Neuronal stem cell (in vitro differentiated cells): ENCODE measurements around the gene PLIN3.

Experiments
- DNase-seq: peaks from one replicate; pipeline ENCODE4 v3.0.0-alpha.2; 2013; ENCODE audit warnings: low spot score
- H2AFZ ChIP-seq: one replicate; pipeline ENCODE4 v1.6.1; 2013; ENCODE audit warnings: mild to moderate bottlenecking, low read length, inconsistent platforms
- H2AK5ac ChIP-seq: 2 replicates; pipeline ENCODE4 v1.6.1; 2013; ENCODE audit warnings: low read depth, mild to moderate bottlenecking, inconsistent platforms, low read length, moderate library complexity, mixed read lengths
- H2BK120ac ChIP-seq: 2 replicates; pipeline ENCODE4 v1.6.1; 2013; ENCODE audit warnings: low read depth, mild to moderate bottlenecking, inconsistent platforms, low read length, moderate library complexity, mixed read lengths
- H2BK12ac ChIP-seq: one replicate; pipeline ENCODE4 v1.6.1; 2013; ENCODE audit warnings: low read length, inconsistent platforms
- H2BK15ac ChIP-seq: 2 replicates; pipeline ENCODE4 v1.6.1; 2013; ENCODE audit warnings: mild to moderate bottlenecking, low read length, inconsistent platforms, mixed read lengths
- H2BK5ac ChIP-seq: one replicate; pipeline ENCODE4 v1.6.1; 2013; ENCODE audit warnings: inconsistent platforms, mild to moderate bottlenecking, low read length, moderate library complexity
- H3K14ac ChIP-seq: one replicate; pipeline ENCODE4 v1.6.1; 2013; ENCODE audit warnings: low read length, inconsistent platforms
- H3K18ac ChIP-seq: 2 replicates; pipeline ENCODE4 v1.6.1; 2013; ENCODE audit warnings: low read length, inconsistent platforms
- H3K23ac ChIP-seq: 2 replicates; pipeline ENCODE4 v1.6.1; 2013; ENCODE audit warnings: low read depth, mild to moderate bottlenecking, mixed read lengths, low read length, inconsistent platforms; ENCODE audit not compliant: poor library complexity
- H3K27ac ChIP-seq: replicated peaks from 3 replicates; pipeline ENCODE4 v1.5.1; 2013; ENCODE audit warnings: low read length, inconsistent platforms
- H3K27me3 ChIP-seq, 3 experiments: 2 replicates each; pipeline ENCODE4 v1.6.1; 2013; ENCODE audit warnings: low read length in 3 of 3, mild to moderate bottlenecking in 2 of 3, inconsistent platforms in 1 of 3, low read depth in 1 of 3, mixed read lengths in 1 of 3, moderate library complexity in 1 of 3; ENCODE audit not compliant: control insufficient read depth in 3 of 3, insufficient read depth in 3 of 3
- H3K36me3 ChIP-seq, 2 donors: replicated peaks in 1 of 2; 2 replicates each; pipeline ENCODE4 v1.6.1; 2013; ENCODE audit warnings: low read length in 2 of 2; ENCODE audit not compliant: control insufficient read depth in 2 of 2, insufficient read depth in 2 of 2
- H3K4ac ChIP-seq: 2 replicates; pipeline ENCODE4 v1.6.1; 2013; ENCODE audit warnings: inconsistent platforms, mild to moderate bottlenecking, low read length, moderate library complexity
- H3K4me1 ChIP-seq, 2 donors: 1 replicate in 1 of 2; 2 replicates in 1 of 2; pipeline ENCODE4 v1.6.1; 2013; ENCODE audit warnings: low read length in 2 of 2, low read depth in 1 of 2; ENCODE audit not compliant: control insufficient read depth in 2 of 2, insufficient read depth in 1 of 2
- H3K4me2 ChIP-seq: one replicate; pipeline ENCODE4 v1.6.1; 2013; ENCODE audit warnings: mild to moderate bottlenecking, low read length, inconsistent platforms; ENCODE audit not compliant: insufficient read depth, poor library complexity, severe bottlenecking
- H3K4me3 ChIP-seq, 2 donors: 2 replicates each; pipeline ENCODE4 v1.5.1; 2013; ENCODE audit warnings: low read length in 2 of 2, mild to moderate bottlenecking in 2 of 2, inconsistent platforms in 1 of 2, moderate library complexity in 1 of 2
- H3K79me1 ChIP-seq: one replicate; pipeline ENCODE4 v1.6.1; 2013; ENCODE audit warnings: low read depth, mild to moderate bottlenecking, inconsistent platforms, low read length, moderate library complexity
- H3K9ac ChIP-seq: one replicate; pipeline ENCODE4 v1.6.1; 2013; ENCODE audit warnings: mild to moderate bottlenecking, low read depth, low read length, inconsistent platforms; ENCODE audit not compliant: poor library complexity
- H3K9me3 ChIP-seq, 2 donors: replicated peaks in 1 of 2; 2 replicates each; pipeline versions ENCODE3 to v1.6.1; 2013; ENCODE audit warnings: low read length in 2 of 2, mild to moderate bottlenecking in 2 of 2, inconsistent platforms in 1 of 2, low read depth in 1 of 2, mixed read lengths in 1 of 2, moderate library complexity in 1 of 2; ENCODE audit not compliant: control insufficient read depth in 2 of 2, insufficient read depth in 1 of 2
- H4K8ac ChIP-seq: one replicate; pipeline ENCODE4 v1.6.1; 2013; ENCODE audit warnings: low read depth, mild to moderate bottlenecking, inconsistent platforms, low read length, moderate library complexity
- H4K91ac ChIP-seq: one replicate; pipeline ENCODE4 v1.6.1; 2013; ENCODE audit warnings: low read length, low read depth, mild to moderate bottlenecking, inconsistent platforms; ENCODE audit not compliant: poor library complexity
- WGBS, 2 donors: extraction: QIAGEN DNeasy Blood & Tissue Kit; methylation state at CpG; one replicate each; pipeline ENCODE4 v1.1.7; 2013; ENCODE audit warnings: missing lambda C conversion rate in 2 of 2, mixed read lengths in 1 of 2; ENCODE audit not compliant: insufficient read length in 2 of 2, insufficient replicate concordance in 1 of 2; ENCODE audit errors: extremely low coverage in 2 of 2; 5-methylcytosine and 5-hydroxymethylcytosine counted together

PLIN3 gene

GRCh38 chr19:4868286-4868834 is 893 bp upstream of the PLIN3 start:
- no peak overlapping the region for H3K23ac ChIP-seq
- no peak overlapping the region for H3K4ac ChIP-seq
- DNase-seq = no peak
- H3K4me2 ChIP-seq = no peak overlapping the region
- H3K79me1 ChIP-seq = peaks cover 4% of the 10 kb centered on the region
- no peak overlapping the region for H4K8ac ChIP-seq
- H2BK5ac ChIP-seq = no peak overlapping the region
- H2AK5ac ChIP-seq = no peak overlapping the region
- no peak overlapping the region for H2AFZ ChIP-seq
- H3K18ac ChIP-seq = no peak overlapping the region
- H2BK12ac ChIP-seq = no peak overlapping the region
- H3K27me3 ChIP-seq = no peaks in the 10 kb centered on the region
- H2BK15ac ChIP-seq = no peak overlapping the region
- no peak overlapping the region for H3K9ac ChIP-seq
- H3K4me1 ChIP-seq = peaks cover 6 to 7% of the 10 kb centered on the region in 2 donors
- H3K27ac ChIP-seq = no peak overlapping the region
- H3K4me3 ChIP-seq = no peak overlapping the region
- H2BK120ac ChIP-seq = no peak overlapping the region
- H3K36me3 ChIP-seq = peaks cover 0 to 5% of the 10 kb centered on the region in 2 donors
- no peak overlapping the region for H3K14ac ChIP-seq
- no peaks in the 10 kb centered on the region for H3K9me3 ChIP-seq
- WGBS, 2 donors = no CpG with 5 or more reads among the region's 10 CpGs
- no peak overlapping the region for H4K91ac ChIP-seq

DNA sequence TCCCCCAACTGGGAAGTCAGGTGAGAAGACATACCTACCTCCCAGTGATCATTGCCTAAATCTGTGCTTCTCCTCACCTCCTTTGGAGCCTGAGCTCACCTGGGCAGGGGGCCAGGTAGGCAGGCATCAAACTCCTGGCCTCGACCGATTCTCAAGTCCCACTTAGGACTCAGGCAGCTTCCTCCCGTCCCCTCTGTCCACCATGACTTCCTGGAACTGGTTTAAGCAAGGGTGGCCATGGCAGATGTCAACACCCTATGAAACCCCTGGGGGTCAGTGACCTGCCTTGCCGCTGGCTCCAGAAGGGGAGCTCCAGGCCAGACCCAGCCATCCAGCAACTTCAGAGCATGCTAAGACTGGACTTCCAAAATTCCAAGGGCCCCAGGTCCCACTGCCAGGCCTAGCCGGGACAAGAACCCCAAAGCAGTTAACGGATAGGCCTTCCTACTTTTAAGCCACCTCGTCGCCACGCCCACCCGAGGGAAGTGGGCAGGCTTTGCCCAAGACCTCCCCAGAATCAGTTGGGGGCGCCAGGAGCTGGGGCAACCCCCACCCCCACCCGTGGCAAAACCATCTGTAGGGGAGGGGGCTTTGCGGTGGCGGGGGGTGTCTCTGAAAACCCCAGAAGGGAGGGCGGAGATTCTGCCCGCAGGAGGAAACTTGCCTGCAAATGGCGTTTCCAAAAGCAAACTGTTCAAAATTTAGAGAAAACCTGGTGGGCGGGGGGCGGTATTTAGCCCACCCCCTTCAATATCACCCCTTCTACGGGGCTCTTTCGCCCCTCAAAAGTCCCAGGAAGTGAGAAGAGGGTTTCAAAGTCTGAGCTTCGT is 657 bp downstream of the PLIN3 start:
- Histone ChIP-seq H2BK15ac (peak overlapping the region; percentile 37), H3K27ac (no peak overlapping the region), H2BK12ac (no peak overlapping the region), H4K91ac (no peak overlapping the region), H3K4ac (no peak overlapping the region), H3K9me3 (no peaks in the 10 kb centered on the region), H3K79me1 (peaks cover 4% of the 10 kb centered on the region), H3K9ac (peak overlapping the region; percentile 0), H3K14ac (no peak overlapping the region), H3K18ac (peak overlapping the region; percentile 85), H2BK120ac (no peak overlapping the region), H2BK5ac (no peak overlapping the region), H3K4me2 (peak overlapping the region; percentile 71), H2AFZ (peak overlapping the region; percentile 91), H2AK5ac (peak overlapping the region; percentile 68), H3K4me3 (peak overlapping the region; percentile 84 to 85), H3K27me3 (no peaks in the 10 kb centered on the region), H3K36me3 (peaks cover 5% of the 10 kb centered on the region in 2 donors), H3K4me1 (peaks cover 6 to 7% of the 10 kb centered on the region in 2 donors), H3K23ac (peak overlapping the region; percentile 68), H4K8ac (no peak overlapping the region)
- peak; percentile 47 for DNase-seq
- WGBS, 2 donors = no CpG with 5 or more reads among the region's 22 CpGs

DNA sequence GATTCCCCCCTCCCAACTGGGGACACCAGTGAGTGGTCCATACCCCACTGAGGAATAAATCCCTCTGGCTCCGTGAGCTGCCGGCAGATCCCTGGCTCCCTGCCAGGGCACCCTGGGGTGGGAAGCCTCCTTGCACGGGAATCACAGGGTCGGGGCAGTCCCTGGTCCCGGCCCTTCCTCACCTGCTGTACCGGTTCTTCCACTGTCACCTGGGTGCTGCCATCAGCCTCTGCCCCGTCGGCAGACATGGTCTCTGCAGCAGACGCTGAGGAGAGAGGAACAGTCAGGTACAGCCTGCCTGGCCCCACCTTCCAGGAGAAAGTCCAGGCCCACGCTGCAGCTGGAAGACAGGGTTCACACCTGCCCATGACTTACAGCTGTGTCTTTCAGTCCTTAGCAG is 6.3 kb downstream of the PLIN3 start:
- H3K36me3 ChIP-seq = peaks cover 20 to 49% of the 10 kb centered on the region in 2 donors

GRCh38 chr19:4859697-4860096 is 7.8 kb downstream of the PLIN3 start:
- Histone ChIP-seq H3K27ac (no peak overlapping the region), H3K4me2 (no peak overlapping the region), H3K36me3 (peaks cover 27 to 61% of the 10 kb centered on the region in 2 donors), H3K14ac (no peak overlapping the region), H4K91ac (no peak overlapping the region), H2AK5ac (no peak overlapping the region), H3K18ac (no peak overlapping the region), H2BK12ac (no peak overlapping the region), H2BK5ac (no peak overlapping the region), H4K8ac (no peak overlapping the region), H3K4ac (no peak overlapping the region), H3K4me1 (no peaks in the 10 kb centered on the region), H3K4me3 (no peak overlapping the region), H3K27me3 (no peaks in the 10 kb centered on the region), H2AFZ (no peak overlapping the region), H2BK120ac (no peak overlapping the region), H3K9me3 (no peaks in the 10 kb centered on the region), H2BK15ac (no peak overlapping the region), H3K9ac (peak overlapping the region; percentile 30), H3K79me1 (peaks cover 4% of the 10 kb centered on the region), H3K23ac (no peak overlapping the region)
- DNase-seq = no peak
- no CpG with 5 or more reads among the region's 11 CpGs for WGBS, 2 donors

More for the DNA sequence above, 6.3 kb downstream of the PLIN3 start:
- Histone ChIP-seq H3K9me3 (no peaks in the 10 kb centered on the region), H2AFZ (no peak overlapping the region), H3K4me3 (no peak overlapping the region), H3K18ac (no peak overlapping the region), H3K4me2 (no peak overlapping the region), H3K79me1 (peaks cover 4% of the 10 kb centered on the region), H2BK12ac (no peak overlapping the region), H3K27ac (no peak overlapping the region), H2BK15ac (no peak overlapping the region), H2AK5ac (no peak overlapping the region), H3K14ac (no peak overlapping the region), H3K4me1 (peaks cover under 1% of the 10 kb centered on the region in 2 donors), H4K8ac (no peak overlapping the region), H3K9ac (peak overlapping the region; percentile 44), H3K4ac (no peak overlapping the region), H3K27me3 (no peaks in the 10 kb centered on the region), H2BK5ac (peak overlapping the region; percentile 10), H3K23ac (no peak overlapping the region), H2BK120ac (no peak overlapping the region), H4K91ac (no peak overlapping the region)
- no CpG with 5 or more reads among the region's 10 CpGs for WGBS, 2 donors
- DNase-seq = no peak
